HG02642 (cell line): ENCODE data around the gene HSPA4L.

Source experiments
- ATAC-seq: cut with Tn5 transposase; IDR thresholded peaks from one replicate; pipeline ENCODE4 v1.9.1; 2021; ENCODE audit warnings: mild to moderate bottlenecking; ENCODE audit not compliant: unreplicated experiment, poor library complexity

The HSPA4L gene

GRCh38 chr4:127856813-127857447 lies 74.8 kb downstream of the HSPA4L start:
- peak; percentile 85 for ATAC-seq

- ATAC-seq = no peak
Measured at GRCh38 chr4:127857641-127858040, 75.5 kb downstream of the HSPA4L start.

GRCh38 chr4:127868196-127868595 lies 86.1 kb downstream of the HSPA4L start:
- no peak for ATAC-seq

GRCh38 chr4:127870281-127870680 lies 88.2 kb downstream of the HSPA4L start:
- ATAC-seq = no peak

- ATAC-seq = no peak
Measured at GRCh38 chr4:127870688-127871087, 88.6 kb downstream of the HSPA4L start.

- no peak for ATAC-seq
Measured at GRCh38 chr4:127875791-127876190, 93.7 kb downstream of the HSPA4L start.

GRCh38 chr4:127880763-127881562 lies 98.8 kb downstream of the HSPA4L start, which contains the start of gene PLK4:
Gene PLK4, plus strand, starts transcription at chr4:127880893. Its CDS starts 242 bp downstream, at chr4:127881135.
- peak; percentile 93 for ATAC-seq

- ATAC-seq = peak; percentile 48
Measured at GRCh38 chr4:127881563-127881864, 99.4 kb downstream of the HSPA4L start.

- ATAC-seq = no peak
Measured at GRCh38 chr4:127888559-127888958, 106.4 kb downstream of the HSPA4L start.

- no peak for ATAC-seq
Measured at GRCh38 chr4:127889903-127890302, 107.8 kb downstream of the HSPA4L start.
